Neural cell (in vitro differentiated cells): ENCODE data around the gene EMILIN2. TPM values are rescaled to one million over a fixed set of nuclear protein-coding genes. Genes with fewer than 3 reads are reported as not detected.

Experiments used
- H2AFZ ChIP-seq: fragments of 200-600, 300-800 bp; sonication (generic), shearing (Covaris generic); 2 replicates; pipeline ENCODE4 v1.6.0; 2014; ENCODE audit warnings: low read depth, mild to moderate bottlenecking, antibody characterized with exemption, low read length, moderate library complexity
- H3F3A ChIP-seq: fragments of 200-600 bp; shearing (Covaris generic); 2 replicates; pipeline ENCODE4 v1.6.1; 2016; ENCODE audit warnings: mild to moderate bottlenecking, moderate library complexity, mixed read lengths, antibody characterized with exemption, low read length; ENCODE audit not compliant: insufficient read depth, poor library complexity, severe bottlenecking
- H3K27ac ChIP-seq: fragments of 200-600, 300-800 bp; sonication (generic), shearing (Covaris generic); 2 replicates; pipeline ENCODE4 v1.5.1; 2014; ENCODE audit warnings: mild to moderate bottlenecking, low read length, moderate library complexity
- H3K27me3 ChIP-seq: fragments of 300-800, 200-600 bp; sonication (generic), shearing (Covaris generic); 2 replicates; pipeline ENCODE4 v1.6.0; 2014; ENCODE audit warnings: mild to moderate bottlenecking, low read depth, low read length, moderate library complexity; ENCODE audit not compliant: insufficient read depth
- H3K36me3 ChIP-seq: fragments of 300-800, 200-600 bp; sonication (generic), shearing (Covaris generic); 2 replicates; pipeline ENCODE4 v1.5.1; 2014; ENCODE audit warnings: mild to moderate bottlenecking, antibody characterized with exemption, low read length, moderate library complexity; ENCODE audit not compliant: insufficient read depth
- H3K4me2 ChIP-seq: fragments of 300-800, 200-600 bp; sonication (generic), shearing (Covaris generic); 2 replicates; pipeline ENCODE4 v1.6.0; 2014; ENCODE audit warnings: mild to moderate bottlenecking, low read length
- H3K4me3 ChIP-seq: fragments of 300-800, 200-600 bp; sonication (generic), shearing (Covaris generic); 2 replicates; pipeline ENCODE4 v1.5.1; 2014; ENCODE audit warnings: mild to moderate bottlenecking, low read length, moderate library complexity
- H3K79me2 ChIP-seq: fragments of 200-600 bp; shearing (Covaris generic); replicated peaks from 2 replicates; pipeline ENCODE4 v1.6.0; 2014; ENCODE audit warnings: mild to moderate bottlenecking, low read length, moderate library complexity; ENCODE audit not compliant: insufficient read depth
- H3K9ac ChIP-seq: fragments of 300-800, 200-600 bp; sonication (generic), shearing (Covaris generic); 2 replicates; pipeline ENCODE4 v1.6.1; 2016; ENCODE audit warnings: mild to moderate bottlenecking, low read length, mixed read lengths
- H3K9me2 ChIP-seq: fragments of 200-600 bp; shearing (Covaris generic); 2 replicates; pipeline ENCODE4 v1.6.1; 2016; ENCODE audit warnings: mild to moderate bottlenecking, low read length, mixed read lengths; ENCODE audit not compliant: insufficient read depth
- H3K9me3 ChIP-seq: fragments of 200-600, 300-800 bp; sonication (generic), shearing (Covaris generic); 2 replicates; pipeline ENCODE4 v1.6.1; 2016; ENCODE audit warnings: mild to moderate bottlenecking, mixed run types, low read length, moderate library complexity, mixed read lengths
- H4K20me1 ChIP-seq: fragments of 200-600 bp; shearing (Covaris generic); 2 replicates; pipeline ENCODE4 v1.6.1; 2016; ENCODE audit warnings: mild to moderate bottlenecking, mixed run types; ENCODE audit not compliant: insufficient read depth
- CTCF ChIP-seq: fragments of 450-650 bp; IDR thresholded peaks from 2 replicates; pipeline ENCODE4 v1.5.1; 2014; ENCODE audit warnings: antibody characterized with exemption, mild to moderate bottlenecking, moderate library complexity; ENCODE audit not compliant: poor library complexity, severe bottlenecking
- EP300 ChIP-seq: fragments of 450-650 bp; conservative IDR thresholded peaks from 2 replicates; pipeline ENCODE4 v1.6.1; 2014; ENCODE audit warnings: antibody characterized with exemption, mild to moderate bottlenecking, moderate library complexity; ENCODE audit not compliant: poor library complexity, severe bottlenecking
- EZH2 ChIP-seq: fragments of 200-600, 300-800 bp; shearing (Covaris generic), sonication (generic); IDR thresholded peaks from 2 replicates; pipeline ENCODE4 v1.6.1; 2014; ENCODE audit warnings: antibody characterized with exemption, low read length, borderline replicate concordance, mild to moderate bottlenecking; ENCODE audit not compliant: insufficient read depth, poor library complexity, severe bottlenecking
- MXI1 ChIP-seq: fragments of 450-650 bp; conservative IDR thresholded peaks from 2 replicates; pipeline ENCODE4 v1.6.1; 2014; ENCODE audit warnings: antibody characterized with exemption, mild to moderate bottlenecking; ENCODE audit not compliant: poor library complexity, severe bottlenecking
- POLR2AphosphoS5 ChIP-seq: IDR thresholded peaks from 2 replicates; pipeline ENCODE4 v1.6.1; 2012
- RAD21 ChIP-seq: fragments of 450-650 bp; conservative IDR thresholded peaks from 2 replicates; pipeline ENCODE4 v1.6.1; 2014; ENCODE audit warnings: antibody characterized with exemption, mild to moderate bottlenecking, moderate library complexity
- REST ChIP-seq: IDR thresholded peaks from 2 replicates; pipeline ENCODE4 v1.6.1; 2012; ENCODE audit warnings: borderline replicate concordance
- SMC3 ChIP-seq: fragments of 450-650 bp; conservative IDR thresholded peaks from 2 replicates; pipeline ENCODE4 v1.6.1; 2014; ENCODE audit warnings: antibody characterized with exemption, mild to moderate bottlenecking, moderate library complexity; ENCODE audit not compliant: poor library complexity
- TAF1 ChIP-seq: IDR thresholded peaks from 2 replicates; pipeline ENCODE4 v1.6.1; 2012; ENCODE audit warnings: low read depth
- polyA plus RNA-seq: library from polyadenylated mRNA; depleted of rRNA; stranded (reverse); fragments of >200 nt; gene quantifications from 2 replicates; pipeline ENCODE4 v1.2.3, GENCODE V29; 2014

Gene EMILIN2
- polyA plus RNA-seq, 1 donor from 2014 or later, result not detected

GRCh38 chr18:2952605-2953004 lies 105.8 kb downstream of the EMILIN2 start:
- Histone ChIP-seq H3K36me3 (peaks cover 9% of the 10 kb centered on the region), H3K9ac (no peak overlapping the region)
- TF ChIP-seq EP300 (no peak), TAF1 (no peak), MXI1 (no peak), SMC3 (no peak), REST (no peak), CTCF (no peak), RAD21 (no peak), EZH2 (no peak)

GRCh38 chr18:2953935-2954653 lies 107.3 kb downstream of the EMILIN2 start:
- Histone ChIP-seq H3K9me3 (no peaks in the 10 kb centered on the region), H3K9me2 (no peaks in the 10 kb centered on the region), H3K9ac (no peak overlapping the region), H3K36me3 (peaks cover 9% of the 10 kb centered on the region), H3K79me2 (no peaks in the 10 kb centered on the region), H3K4me3 (no peak overlapping the region), H2AFZ (no peak overlapping the region), H3K27me3 (no peaks in the 10 kb centered on the region), H3K27ac (no peak overlapping the region), H4K20me1 (no peaks in the 10 kb centered on the region), H3K4me2 (no peak overlapping the region), H3F3A (no peaks in the 10 kb centered on the region)
- TF ChIP-seq TAF1 (no peak), CTCF (no peak), REST (no peak), MXI1 (no peak), EZH2 (no peak), SMC3 (no peak), EP300 (no peak), RAD21 (no peak), POLR2AphosphoS5 (no peak)

More at GRCh38 chr18:2952605-2953004, 105.8 kb downstream of the EMILIN2 start:
- Histone ChIP-seq H3K27me3 (no peaks in the 10 kb centered on the region), H2AFZ (no peak overlapping the region), H3K9me3 (no peaks in the 10 kb centered on the region), H3K27ac (no peak overlapping the region), H4K20me1 (no peaks in the 10 kb centered on the region), H3K4me2 (no peak overlapping the region), H3F3A (no peaks in the 10 kb centered on the region), H3K79me2 (no peaks in the 10 kb centered on the region), H3K4me3 (no peak overlapping the region), H3K9me2 (no peaks in the 10 kb centered on the region)
